Pancreas (tissue), 10 donors: Measurements from ENCODE around the gene C13orf42. TPM values are rescaled to one million over a fixed set of nuclear protein-coding genes. Genes with fewer than 3 reads are reported as not detected.

Source experiments
- ATAC-seq, 4 donors: fragments of 200-7000 bp; cut with Tn5 transposase; one replicate each; pipeline versions ENCODE4 v1.8.0 to v1.9.1; 2020; ENCODE audit warnings: mild to moderate bottlenecking in 4 of 4, moderate library complexity in 4 of 4
- DNase-seq, 6 donors: peaks; one replicate each; pipeline ENCODE4 v3.0.0-alpha.2; 2020
- FAIRE-seq: peaks from 2 replicates; lab custom pipeline; 2012; peaks lifted over from hg19 to GRCh38; lab: Jason Lieb, UNC
- H3K27ac ChIP-seq, 4 donors: fragments of 200-600 bp; sonication (generic); 1 replicate in 3 of 4; 2 replicates in 1 of 4; pipeline versions ENCODE4 v1.5.0 to v1.8.0; 2020
- H3K27me3 ChIP-seq, 4 donors: fragments of 200-600 bp; one replicate each; pipeline ENCODE4 v1.8.0; 2021
- H3K36me3 ChIP-seq, 3 donors: fragments of 200-600 bp; sonication (generic) in 1 of 3; one replicate each; pipeline versions ENCODE4 v1.5.0 to v1.8.0; 2020 to 2021
- H3K4me1 ChIP-seq, 3 donors: fragments of 200-600 bp; one replicate each; pipeline ENCODE4 v1.8.0; 2021
- H3K4me3 ChIP-seq, 4 donors: fragments of 200-600 bp; sonication (generic) in 2 of 4; one replicate each; pipeline versions ENCODE4 v1.5.0 to v1.8.0; 2020 to 2021
- H3K9me3 ChIP-seq, 4 donors: fragments of 200-600 bp; one replicate each; pipeline ENCODE4 v1.8.0; 2021
- CTCF ChIP-seq, 4 donors: fragments of 200-600 bp; sonication (generic) in 3 of 4; IDR thresholded peaks; one replicate each; pipeline versions ENCODE4 v1.5.0 to v1.8.0; 2021; ENCODE audit warnings: antibody characterized with exemption in 4 of 4
- WGBS, 2 donors: extraction: QIAGEN DNeasy Blood & Tissue Kit; methylation state at CpG; one replicate each; pipeline ENCODE4 v1.1.7; 2013; 5-methylcytosine and 5-hydroxymethylcytosine counted together
- intact Hi-C, 3 donors: fragments of 100-400 bp; cut with DNase I; formaldehyde crosslinking; loops; one replicate each; pipeline versions ENCODE4 v1.11.1 to v1.14.2; 2022
- polyA plus RNA-seq, 2 donors: library from polyadenylated mRNA; stranded (reverse); fragments of 200-250 nt; gene quantifications; one replicate each; pipeline ENCODE4 v1.2.3, GENCODE V29; 2013
- total RNA-seq, 6 donors: library from RNA; stranded (reverse); fragmentation: NEBNext Ultra II Directional in 4 of 6; extraction: Animal tissue kit (Norgen Biotek cat#: 25700) in 4 of 6; gene quantifications; one replicate each; pipeline versions ENCODE4 v1.2.1 to v1.2.4, GENCODE V29; 2021 to 2023
- donor health status: healthy with polysubstance abuse.
- donor health status: DM: no; HTN: no; CAD: no; lungs with moderate emphysema.
- donor health status: DM: no; HTN: no; CAD: no.
- donor health status: control.
- donor health status: control.
- donor health status: Bipolar disorder and iron deficiency.
- donor health status: DM: yes; HTN: yes; CAD: no.
- donor health status: DM: no; HTN: no; CAD: no.
- donor health status: DM: no; HTN: no; CAD: no.
- donor health status: DM: yes; HTN: yes; CAD: no.

C13orf42 gene
- total and polyA plus RNA-seq, 8 donors = not detected

GRCh38 chr13:51118809-51119431 is 7.8 kb upstream of the C13orf42 start:
- no peak for FAIRE-seq
- no peaks in the 10 kb centered on the region for H3K9me3 ChIP-seq
- peak in 1 of 6 donors; percentile 21 for DNase-seq
- WGBS, 2 donors = 50 to 51% methylated on average over 4 of the region's 4 CpGs
- no peaks in the 10 kb centered on the region for H3K27me3 ChIP-seq
- no peaks in the 10 kb centered on the region for H3K36me3 ChIP-seq
- TF ChIP-seq CTCF (IDR thresholded peaks at IDR 0.05) = no peak
- H3K4me3 ChIP-seq = no peak overlapping the region
- peaks cover 0 to 7% (median 0%) of the 10 kb centered on the region in 3 donors for H3K4me1 ChIP-seq
- intact Hi-C loops = no loop called here
- ATAC-seq = peak; percentile 44 to 89 (median 80)
- H3K27ac ChIP-seq = no peak overlapping the region

DNA sequence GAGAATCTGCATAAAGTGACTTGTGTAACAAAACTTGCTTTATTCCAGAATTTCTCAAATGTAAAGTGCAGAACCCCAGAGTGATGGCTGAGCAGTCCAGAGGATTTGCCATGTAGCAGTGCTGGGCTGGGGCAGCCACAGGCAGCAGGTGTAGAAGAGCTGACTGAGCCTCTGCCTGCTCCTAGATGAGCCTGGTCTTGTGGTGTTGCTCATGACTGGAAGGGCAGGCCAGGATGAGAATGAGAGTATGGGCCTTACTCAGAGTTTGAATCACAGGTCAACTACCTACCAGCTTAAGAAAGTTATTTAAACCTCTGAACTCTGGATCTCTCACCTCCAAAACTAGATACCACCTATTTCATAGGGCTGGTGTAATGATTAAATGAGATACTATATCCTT is 2.9 kb upstream of the C13orf42 start:
- no peak overlapping the region for H3K4me3 ChIP-seq
- no peaks in the 10 kb centered on the region for H3K36me3 ChIP-seq
- H3K27me3 ChIP-seq = no peaks in the 10 kb centered on the region
- no peaks in the 10 kb centered on the region for H3K4me1 ChIP-seq
- intact Hi-C loops = no loop called here
- ATAC-seq = no peak
- no peak for TF ChIP-seq CTCF (IDR thresholded peaks at IDR 0.05)
- H3K9me3 ChIP-seq = no peaks in the 10 kb centered on the region
- DNase-seq = no peak
- no peak for FAIRE-seq
- H3K27ac ChIP-seq = no peak overlapping the region

- ATAC-seq (no peak), DNase-seq (no peak), FAIRE-seq (no peak)
- Histone ChIP-seq H3K4me1 (no peaks in the 10 kb centered on the region), H3K4me3 (no peak overlapping the region), H3K27me3 (no peaks in the 10 kb centered on the region), H3K36me3 (no peaks in the 10 kb centered on the region), H3K27ac (no peak overlapping the region), H3K9me3 (no peaks in the 10 kb centered on the region)
- TF ChIP-seq CTCF (IDR thresholded peaks at IDR 0.05) = no peak
- WGBS, 2 donors = 72 to 79% methylated on average over 12 of the region's 12 CpGs
- intact Hi-C loops = no loop called here
These were observed 2.3 kb upstream of the C13orf42 start for GRCh38 chr13:51113186-51113881.

DNA sequence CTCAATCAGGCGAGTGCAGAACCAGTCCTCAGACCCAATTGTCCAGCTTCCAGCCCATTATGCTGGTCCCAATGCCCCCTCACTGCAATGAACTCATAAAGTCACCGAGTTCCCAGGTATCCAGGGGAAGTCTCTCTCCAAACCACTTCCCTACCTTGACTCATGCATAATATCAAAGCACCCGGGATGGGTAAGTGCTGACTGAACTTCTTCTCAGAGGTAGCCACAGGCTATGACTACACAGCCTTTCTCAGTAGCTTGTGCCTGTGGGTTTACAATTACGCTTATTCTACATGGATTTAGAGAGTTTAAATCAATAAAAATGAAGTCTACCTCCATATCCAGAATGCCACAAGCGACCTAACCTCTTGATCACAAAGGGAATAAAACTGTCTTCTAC is 1.7 kb upstream of the C13orf42 start:
- H3K4me3 ChIP-seq = no peak overlapping the region
- H3K27ac ChIP-seq = no peak overlapping the region
- WGBS, 2 donors = 72 to 85% methylated on average over 5 of the region's 5 CpGs
- TF ChIP-seq CTCF (IDR thresholded peaks at IDR 0.05) = no peak
- FAIRE-seq (no peak), DNase-seq (no peak), ATAC-seq (no peak)
- no peaks in the 10 kb centered on the region for H3K4me1 ChIP-seq
- H3K9me3 ChIP-seq = no peaks in the 10 kb centered on the region
- intact Hi-C loops = no loop called here
- H3K27me3 ChIP-seq = no peaks in the 10 kb centered on the region
- no peaks in the 10 kb centered on the region for H3K36me3 ChIP-seq

DNA sequence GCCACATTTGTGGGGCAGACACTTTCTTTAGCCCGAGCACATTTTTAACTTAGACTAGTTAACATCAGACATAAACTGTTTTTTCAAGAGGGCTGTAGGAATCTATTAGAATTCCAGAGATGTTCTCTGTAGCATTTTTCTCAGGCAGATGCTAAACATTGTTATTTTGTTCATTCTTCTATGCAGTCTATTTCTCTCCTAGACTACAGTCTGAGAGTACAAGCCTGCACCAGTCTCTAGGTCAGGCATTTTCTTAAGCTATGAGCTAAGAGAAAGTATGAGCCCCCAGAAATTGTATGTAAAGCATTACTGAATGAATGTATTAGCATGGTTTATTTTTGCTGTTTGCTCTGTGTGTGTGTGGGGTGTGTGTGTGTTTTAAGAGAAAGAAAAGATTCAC is 923 bp upstream of the C13orf42 start:
- no peaks in the 10 kb centered on the region for H3K4me1 ChIP-seq
- 0% methylated on average over 1 of the region's 1 CpG for WGBS, 2 donors
- H3K36me3 ChIP-seq = no peaks in the 10 kb centered on the region
- no peak for DNase-seq
- no peak for FAIRE-seq
- intact Hi-C loops = no loop called here
- no peaks in the 10 kb centered on the region for H3K9me3 ChIP-seq
- H3K27me3 ChIP-seq = no peaks in the 10 kb centered on the region
- H3K4me3 ChIP-seq = no peak overlapping the region
- no peak for TF ChIP-seq CTCF (IDR thresholded peaks at IDR 0.05)
- no peak overlapping the region for H3K27ac ChIP-seq
- no peak for ATAC-seq
